K562 (cell line): ENCODE measurements around the gene DRAXIN. TPM values are rescaled to one million over a fixed set of nuclear protein-coding genes. Genes with fewer than 3 reads are reported as not detected.
A peak's percentile ranks its signal among the peaks of the same experiment; 100 is the strongest.

Source experiments
- ARID1B ChIP-seq: fragments of 450-650 bp; IDR thresholded peaks from 2 replicates; pipeline ENCODE4 v1.6.1; 2016; ENCODE audit warnings: antibody characterized with exemption, mild to moderate bottlenecking, inconsistent platforms
- CBFA2T2 ChIP-seq: fragments of 450-650 bp; conservative IDR thresholded peaks from 2 replicates; pipeline ENCODE4 v1.6.1; 2017; ENCODE audit warnings: mild to moderate bottlenecking
- CHD7 ChIP-seq: fragments of 200-600 bp; sonication (generic); IDR thresholded peaks from one replicate; pipeline ENCODE4 v1.6.1; 2012; ENCODE audit warnings: mild to moderate bottlenecking, low read depth, low read length, inconsistent platforms
- MTA3 ChIP-seq: fragments of 450-650 bp; formaldehyde crosslinking; IDR thresholded peaks from 2 replicates; pipeline ENCODE4 v1.6.1; 2017; ENCODE audit warnings: mild to moderate bottlenecking, borderline replicate concordance
- MYBL2 ChIP-seq, 2 experiments: fragments of 450-650 bp in 1 of 2; sonication (generic) in 1 of 2; formaldehyde crosslinking in 1 of 2; IDR thresholded peaks; 2 replicates each; pipeline versions ENCODE4 v1.6.1 to v1.8.1; 2017 to 2022; ENCODE audit warnings: borderline replicate concordance in 1 of 2, inconsistent platforms in 1 of 2, low read depth in 1 of 2, mild to moderate bottlenecking in 1 of 2, missing genetic modification reagents in 1 of 2, moderate library complexity in 1 of 2
- MYNN ChIP-seq, 2 experiments: sonication (generic); formaldehyde crosslinking in 1 of 2; IDR thresholded peaks; 2 replicates each; pipeline versions ENCODE4 v1.5.0 to v1.6.1; 2016 to 2020; ENCODE audit warnings: antibody characterized with exemption in 1 of 2, missing genetic modification reagents in 1 of 2
- NCOA2 ChIP-seq, 2 experiments: fragments of 450-650 bp; IDR thresholded peaks; 2 replicates each; pipeline ENCODE4 v1.6.1; 2018; ENCODE audit warnings: mild to moderate bottlenecking in 2 of 2, moderate library complexity in 1 of 2; ENCODE audit not compliant: partially characterized antibody in 2 of 2
- NELFE ChIP-seq: IDR thresholded peaks from 2 replicates; pipeline ENCODE4 v1.6.1; 2011; ENCODE audit warnings: mild to moderate bottlenecking; ENCODE audit not compliant: insufficient read depth, insufficient read length
- PHF8 ChIP-seq: fragments of 200-600 bp; sonication (generic); IDR thresholded peaks from 2 replicates; pipeline ENCODE4 v1.6.1; 2012; ENCODE audit warnings: mixed run types, mild to moderate bottlenecking, inconsistent platforms, low read length, moderate library complexity, borderline replicate concordance
- SIRT6 ChIP-seq: IDR thresholded peaks from one replicate; pipeline ENCODE4 v1.6.1; 2012; ENCODE audit warnings: low read depth, mild to moderate bottlenecking, control low read depth, inconsistent platforms, low read length, moderate library complexity
- TCF3 ChIP-seq: sonication (generic); formaldehyde crosslinking; IDR thresholded peaks from 2 replicates; pipeline ENCODE4 v1.4.0; 2020; ENCODE audit warnings: mild to moderate bottlenecking, missing genetic modification reagents
- ZBTB7A ChIP-seq: IDR thresholded peaks from 2 replicates; pipeline ENCODE4 v1.6.1; 2011; ENCODE audit warnings: low read depth, mild to moderate bottlenecking, low read length, moderate library complexity, borderline replicate concordance; ENCODE audit not compliant: control insufficient read depth
- ZNF551 ChIP-seq: fragments of 250-450 bp; sonication (Bioruptor Pico); IDR thresholded peaks from 2 replicates; pipeline ENCODE4 v1.5.0; 2021; ENCODE audit warnings: mild to moderate bottlenecking, moderate library complexity
- polyA plus RNA-seq, 8 experiments: library from polyadenylated mRNA; depleted of rRNA in 4 of 8; stranded (reverse) in 5 of 8; unstranded in 3 of 8; fragments of >200 nt; fragmentation: Nextera tagmentation in 2 of 8; fragmentation: Illumina TruSeq in 1 of 8; extraction: Ambion mirVana in 2 of 8; extraction: Trizol in 1 of 8; gene quantifications; 2 replicates each; pipeline versions ENCODE4 v1.2.1 to v1.2.3, GENCODE V29; 2011 to 2014; ENCODE audit warnings: inconsistent platforms in 1 of 8, missing spikeins in 1 of 8
- total RNA-seq, 7 experiments: library from RNA; depleted of rRNA in 6 of 7; stranded (reverse); fragments of >200 nt in 6 of 7; fragmentation: Illumina TruSeq in 2 of 7; extraction: Trizol in 2 of 7; gene quantifications; 2 replicates each; pipeline versions ENCODE4 v1.2.1 to v1.2.3, GENCODE V29; 2011 to 2021; ENCODE audit warnings: low replicate concordance in 1 of 7

DRAXIN gene
- total and polyA plus RNA-seq, 9 of the 15 experiments (the other 6 are each of a cell fraction or from before 2014, with no cell fraction given), result 0.01 to 0.04 (median 0.01) TPM; not detected in 6

- TF ChIP-seq CHD7 (no peak), MTA3 (0 out of 2 replicates have a peak, but pooled peaks have one; percentile 25), SIRT6 (no peak), ARID1B (peak; percentile 49), MYNN (IDR thresholded peaks at IDR 0.05) (no peak), MYNN (CRISPR knock-in tag; IDR thresholded peaks at IDR 0.05) (no peak), PHF8 (no peak; the same call in 1 of the 2 replicates), ZBTB7A (0 out of 2 replicates have a peak, but pooled peaks have one; percentile 34), MYBL2 (IDR thresholded peaks at IDR 0.05; ENCODE audit: low read depth) (no peak), MYBL2 (CRISPR knock-in tag; IDR thresholded peaks at IDR 0.05; ENCODE audit: borderline replicate concordance) (no peak), NCOA2 (IDR thresholded peaks at IDR 0.05; ENCODE audit: partially characterized antibody in 2 of 2) (no peak), ZNF551 (no peak), NELFE (no peak), TCF3 (CRISPR knock-in tag) (peak; percentile 51), CBFA2T2 (peak; percentile 30; the same call in 1 of the 2 replicates)
Observed at GRCh38 chr1:11700601-11701467, 9.3 kb downstream of the DRAXIN start (continued).
